K562 (cell line): ENCODE results near the gene SHB. TPM values are rescaled to one million over a fixed set of nuclear protein-coding genes. Genes with fewer than 3 reads are reported as not detected.

Source experiments
- ADNP ChIP-seq: fragments of 200-800 bp; sonication (Bioruptor generic); IDR thresholded peaks from 2 replicates; pipeline ENCODE4 v1.6.1; 2016; ENCODE audit warnings: missing genetic modification characterization, missing compliant biosample characterization
- DLX4 ChIP-seq: fragments of 250-450 bp; sonication (Bioruptor Pico); IDR thresholded peaks from 2 replicates; pipeline ENCODE4 v1.6.1; 2021; ENCODE audit warnings: mild to moderate bottlenecking
- ETV5 ChIP-seq: sonication (generic); formaldehyde crosslinking; IDR thresholded peaks from 2 replicates; pipeline ENCODE4 v1.4.0; 2020; ENCODE audit warnings: low read depth, mild to moderate bottlenecking, missing genetic modification reagents
- FOXM1 ChIP-seq, 2 experiments: fragments of 450-650 bp in 1 of 2; sonication (generic) in 1 of 2; formaldehyde crosslinking in 1 of 2; IDR thresholded peaks; 2 replicates each; pipeline versions ENCODE4 v1.6.1 to v1.9.0; 2017 to 2022; ENCODE audit warnings: low read depth in 2 of 2, mild to moderate bottlenecking in 2 of 2, missing genetic modification reagents in 1 of 2, moderate library complexity in 1 of 2
- MNT ChIP-seq, 2 experiments: fragments of 450-650 bp; conservative IDR thresholded peaks; 2 replicates each; pipeline ENCODE4 v1.6.1; 2017; ENCODE audit warnings: mild to moderate bottlenecking in 2 of 2, moderate library complexity in 2 of 2
- TAF7 ChIP-seq: fragments of 450-650 bp; IDR thresholded peaks from 2 replicates; pipeline ENCODE4 v1.6.1; 2016; ENCODE audit warnings: missing genetic modification characterization, missing compliant biosample characterization
- polyA plus RNA-seq, 8 experiments: library from polyadenylated mRNA; depleted of rRNA in 4 of 8; stranded (reverse) in 5 of 8; unstranded in 3 of 8; fragments of >200 nt; fragmentation: Nextera tagmentation in 2 of 8; fragmentation: Illumina TruSeq in 1 of 8; extraction: Ambion mirVana in 2 of 8; extraction: Trizol in 1 of 8; gene quantifications; 2 replicates each; pipeline versions ENCODE4 v1.2.1 to v1.2.3, GENCODE V29; 2011 to 2014; ENCODE audit warnings: inconsistent platforms in 1 of 8, missing spikeins in 1 of 8
- total RNA-seq, 7 experiments: library from RNA; depleted of rRNA in 6 of 7; stranded (reverse); fragments of >200 nt in 6 of 7; fragmentation: Illumina TruSeq in 2 of 7; extraction: Trizol in 2 of 7; gene quantifications; 2 replicates each; pipeline versions ENCODE4 v1.2.1 to v1.2.3, GENCODE V29; 2011 to 2021; ENCODE audit warnings: low replicate concordance in 1 of 7
- TF ChIP-seq, protein P1 (sequence below): fragments of 200-600 bp; sonication (generic); IDR thresholded peaks from one replicate; pipeline ENCODE4 v1.6.1; 2012; ENCODE audit warnings: mild to moderate bottlenecking, low read depth, low read length, inconsistent platforms
- TF ChIP-seq, protein P2 (sequence below): sonication (generic); formaldehyde crosslinking; IDR thresholded peaks from 2 replicates; pipeline ENCODE4 v1.8.0; 2023; ENCODE audit warnings: mild to moderate bottlenecking, missing genetic modification reagents

The SHB gene
- total and polyA plus RNA-seq, 9 of the 15 experiments (the other 6 are each of a cell fraction or from before 2014, with no cell fraction given), result 0.78 to 16.0 (median 5.3) TPM

- no peak for TF ChIP-seq MNT (conservative IDR thresholded peaks at IDR 0.05)
- TF ChIP-seq, protein P1, sequence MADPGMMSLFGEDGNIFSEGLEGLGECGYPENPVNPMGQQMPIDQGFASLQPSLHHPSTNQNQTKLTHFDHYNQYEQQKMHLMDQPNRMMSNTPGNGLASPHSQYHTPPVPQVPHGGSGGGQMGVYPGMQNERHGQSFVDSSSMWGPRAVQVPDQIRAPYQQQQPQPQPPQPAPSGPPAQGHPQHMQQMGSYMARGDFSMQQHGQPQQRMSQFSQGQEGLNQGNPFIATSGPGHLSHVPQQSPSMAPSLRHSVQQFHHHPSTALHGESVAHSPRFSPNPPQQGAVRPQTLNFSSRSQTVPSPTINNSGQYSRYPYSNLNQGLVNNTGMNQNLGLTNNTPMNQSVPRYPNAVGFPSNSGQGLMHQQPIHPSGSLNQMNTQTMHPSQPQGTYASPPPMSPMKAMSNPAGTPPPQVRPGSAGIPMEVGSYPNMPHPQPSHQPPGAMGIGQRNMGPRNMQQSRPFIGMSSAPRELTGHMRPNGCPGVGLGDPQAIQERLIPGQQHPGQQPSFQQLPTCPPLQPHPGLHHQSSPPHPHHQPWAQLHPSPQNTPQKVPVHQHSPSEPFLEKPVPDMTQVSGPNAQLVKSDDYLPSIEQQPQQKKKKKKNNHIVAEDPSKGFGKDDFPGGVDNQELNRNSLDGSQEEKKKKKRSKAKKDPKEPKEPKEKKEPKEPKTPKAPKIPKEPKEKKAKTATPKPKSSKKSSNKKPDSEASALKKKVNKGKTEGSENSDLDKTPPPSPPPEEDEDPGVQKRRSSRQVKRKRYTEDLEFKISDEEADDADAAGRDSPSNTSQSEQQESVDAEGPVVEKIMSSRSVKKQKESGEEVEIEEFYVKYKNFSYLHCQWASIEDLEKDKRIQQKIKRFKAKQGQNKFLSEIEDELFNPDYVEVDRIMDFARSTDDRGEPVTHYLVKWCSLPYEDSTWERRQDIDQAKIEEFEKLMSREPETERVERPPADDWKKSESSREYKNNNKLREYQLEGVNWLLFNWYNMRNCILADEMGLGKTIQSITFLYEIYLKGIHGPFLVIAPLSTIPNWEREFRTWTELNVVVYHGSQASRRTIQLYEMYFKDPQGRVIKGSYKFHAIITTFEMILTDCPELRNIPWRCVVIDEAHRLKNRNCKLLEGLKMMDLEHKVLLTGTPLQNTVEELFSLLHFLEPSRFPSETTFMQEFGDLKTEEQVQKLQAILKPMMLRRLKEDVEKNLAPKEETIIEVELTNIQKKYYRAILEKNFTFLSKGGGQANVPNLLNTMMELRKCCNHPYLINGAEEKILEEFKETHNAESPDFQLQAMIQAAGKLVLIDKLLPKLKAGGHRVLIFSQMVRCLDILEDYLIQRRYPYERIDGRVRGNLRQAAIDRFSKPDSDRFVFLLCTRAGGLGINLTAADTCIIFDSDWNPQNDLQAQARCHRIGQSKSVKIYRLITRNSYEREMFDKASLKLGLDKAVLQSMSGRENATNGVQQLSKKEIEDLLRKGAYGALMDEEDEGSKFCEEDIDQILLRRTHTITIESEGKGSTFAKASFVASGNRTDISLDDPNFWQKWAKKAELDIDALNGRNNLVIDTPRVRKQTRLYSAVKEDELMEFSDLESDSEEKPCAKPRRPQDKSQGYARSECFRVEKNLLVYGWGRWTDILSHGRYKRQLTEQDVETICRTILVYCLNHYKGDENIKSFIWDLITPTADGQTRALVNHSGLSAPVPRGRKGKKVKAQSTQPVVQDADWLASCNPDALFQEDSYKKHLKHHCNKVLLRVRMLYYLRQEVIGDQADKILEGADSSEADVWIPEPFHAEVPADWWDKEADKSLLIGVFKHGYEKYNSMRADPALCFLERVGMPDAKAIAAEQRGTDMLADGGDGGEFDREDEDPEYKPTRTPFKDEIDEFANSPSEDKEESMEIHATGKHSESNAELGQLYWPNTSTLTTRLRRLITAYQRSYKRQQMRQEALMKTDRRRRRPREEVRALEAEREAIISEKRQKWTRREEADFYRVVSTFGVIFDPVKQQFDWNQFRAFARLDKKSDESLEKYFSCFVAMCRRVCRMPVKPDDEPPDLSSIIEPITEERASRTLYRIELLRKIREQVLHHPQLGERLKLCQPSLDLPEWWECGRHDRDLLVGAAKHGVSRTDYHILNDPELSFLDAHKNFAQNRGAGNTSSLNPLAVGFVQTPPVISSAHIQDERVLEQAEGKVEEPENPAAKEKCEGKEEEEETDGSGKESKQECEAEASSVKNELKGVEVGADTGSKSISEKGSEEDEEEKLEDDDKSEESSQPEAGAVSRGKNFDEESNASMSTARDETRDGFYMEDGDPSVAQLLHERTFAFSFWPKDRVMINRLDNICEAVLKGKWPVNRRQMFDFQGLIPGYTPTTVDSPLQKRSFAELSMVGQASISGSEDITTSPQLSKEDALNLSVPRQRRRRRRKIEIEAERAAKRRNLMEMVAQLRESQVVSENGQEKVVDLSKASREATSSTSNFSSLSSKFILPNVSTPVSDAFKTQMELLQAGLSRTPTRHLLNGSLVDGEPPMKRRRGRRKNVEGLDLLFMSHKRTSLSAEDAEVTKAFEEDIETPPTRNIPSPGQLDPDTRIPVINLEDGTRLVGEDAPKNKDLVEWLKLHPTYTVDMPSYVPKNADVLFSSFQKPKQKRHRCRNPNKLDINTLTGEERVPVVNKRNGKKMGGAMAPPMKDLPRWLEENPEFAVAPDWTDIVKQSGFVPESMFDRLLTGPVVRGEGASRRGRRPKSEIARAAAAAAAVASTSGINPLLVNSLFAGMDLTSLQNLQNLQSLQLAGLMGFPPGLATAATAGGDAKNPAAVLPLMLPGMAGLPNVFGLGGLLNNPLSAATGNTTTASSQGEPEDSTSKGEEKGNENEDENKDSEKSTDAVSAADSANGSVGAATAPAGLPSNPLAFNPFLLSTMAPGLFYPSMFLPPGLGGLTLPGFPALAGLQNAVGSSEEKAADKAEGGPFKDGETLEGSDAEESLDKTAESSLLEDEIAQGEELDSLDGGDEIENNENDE, result no peak
- no peak for TF ChIP-seq FOXM1 (IDR thresholded peaks at IDR 0.05; ENCODE audit: low read depth)
- no peak for TF ChIP-seq FOXM1 (CRISPR knock-in tag; IDR thresholded peaks at IDR 0.05; ENCODE audit: low read depth)
- TF ChIP-seq, protein P2, sequence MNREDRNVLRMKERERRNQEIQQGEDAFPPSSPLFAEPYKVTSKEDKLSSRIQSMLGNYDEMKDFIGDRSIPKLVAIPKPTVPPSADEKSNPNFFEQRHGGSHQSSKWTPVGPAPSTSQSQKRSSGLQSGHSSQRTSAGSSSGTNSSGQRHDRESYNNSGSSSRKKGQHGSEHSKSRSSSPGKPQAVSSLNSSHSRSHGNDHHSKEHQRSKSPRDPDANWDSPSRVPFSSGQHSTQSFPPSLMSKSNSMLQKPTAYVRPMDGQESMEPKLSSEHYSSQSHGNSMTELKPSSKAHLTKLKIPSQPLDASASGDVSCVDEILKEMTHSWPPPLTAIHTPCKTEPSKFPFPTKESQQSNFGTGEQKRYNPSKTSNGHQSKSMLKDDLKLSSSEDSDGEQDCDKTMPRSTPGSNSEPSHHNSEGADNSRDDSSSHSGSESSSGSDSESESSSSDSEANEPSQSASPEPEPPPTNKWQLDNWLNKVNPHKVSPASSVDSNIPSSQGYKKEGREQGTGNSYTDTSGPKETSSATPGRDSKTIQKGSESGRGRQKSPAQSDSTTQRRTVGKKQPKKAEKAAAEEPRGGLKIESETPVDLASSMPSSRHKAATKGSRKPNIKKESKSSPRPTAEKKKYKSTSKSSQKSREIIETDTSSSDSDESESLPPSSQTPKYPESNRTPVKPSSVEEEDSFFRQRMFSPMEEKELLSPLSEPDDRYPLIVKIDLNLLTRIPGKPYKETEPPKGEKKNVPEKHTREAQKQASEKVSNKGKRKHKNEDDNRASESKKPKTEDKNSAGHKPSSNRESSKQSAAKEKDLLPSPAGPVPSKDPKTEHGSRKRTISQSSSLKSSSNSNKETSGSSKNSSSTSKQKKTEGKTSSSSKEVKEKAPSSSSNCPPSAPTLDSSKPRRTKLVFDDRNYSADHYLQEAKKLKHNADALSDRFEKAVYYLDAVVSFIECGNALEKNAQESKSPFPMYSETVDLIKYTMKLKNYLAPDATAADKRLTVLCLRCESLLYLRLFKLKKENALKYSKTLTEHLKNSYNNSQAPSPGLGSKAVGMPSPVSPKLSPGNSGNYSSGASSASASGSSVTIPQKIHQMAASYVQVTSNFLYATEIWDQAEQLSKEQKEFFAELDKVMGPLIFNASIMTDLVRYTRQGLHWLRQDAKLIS, result no peak
- no peak for TF ChIP-seq TAF7 (tag)
- no peak; the same call in 1 of the 2 replicates for TF ChIP-seq ETV5 (CRISPR knock-in tag)
- no peak for TF ChIP-seq DLX4 (CRISPR knock-in tag)
- no peak for TF ChIP-seq ADNP (tag)
Observed at GRCh38 chr9:38039907-38040682, 28.9 kb downstream of the SHB start (continued).
